HG03108 (cell line): Measurements from ENCODE around the gene SLC1A6.
"Not testable (repeated sequence)": the region's sequence is repeated elsewhere in the genome, so short reads cannot be mapped to it uniquely, and the experiment has no call there.

ENCODE experiments used
- ATAC-seq: cut with Tn5 transposase; IDR thresholded peaks from one replicate; pipeline ENCODE4 v1.9.1; 2021; ENCODE audit warnings: moderate library complexity; ENCODE audit not compliant: unreplicated experiment

The SLC1A6 gene

GRCh38 chr19:14959263-14959662 lies 20.4 kb downstream of the SLC1A6 start:
- ATAC-seq: no peak

DNA sequence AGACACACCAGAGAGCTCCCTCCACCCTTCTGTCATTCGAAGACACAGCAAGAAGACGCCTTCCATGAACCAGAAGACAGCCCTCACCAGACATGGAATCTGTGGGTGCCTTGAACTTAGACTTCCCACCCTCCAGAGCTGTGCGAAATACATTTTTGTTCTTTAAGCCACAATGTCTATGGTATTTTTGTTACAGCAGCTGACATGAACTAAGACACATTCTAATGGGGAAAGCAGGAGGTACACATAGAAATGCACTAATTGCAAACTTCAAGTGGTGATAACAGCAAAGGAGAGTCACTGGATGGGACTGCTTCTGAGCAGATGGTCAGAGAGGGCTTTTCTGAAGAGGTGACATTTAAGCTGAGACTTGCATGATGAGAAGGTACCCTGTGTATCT lies 22.2 kb downstream of the SLC1A6 start:
- no peak for ATAC-seq

- ATAC-seq: no peak
These were observed 25.5 kb downstream of the SLC1A6 start for GRCh38 chr19:14954071-14954655.

DNA sequence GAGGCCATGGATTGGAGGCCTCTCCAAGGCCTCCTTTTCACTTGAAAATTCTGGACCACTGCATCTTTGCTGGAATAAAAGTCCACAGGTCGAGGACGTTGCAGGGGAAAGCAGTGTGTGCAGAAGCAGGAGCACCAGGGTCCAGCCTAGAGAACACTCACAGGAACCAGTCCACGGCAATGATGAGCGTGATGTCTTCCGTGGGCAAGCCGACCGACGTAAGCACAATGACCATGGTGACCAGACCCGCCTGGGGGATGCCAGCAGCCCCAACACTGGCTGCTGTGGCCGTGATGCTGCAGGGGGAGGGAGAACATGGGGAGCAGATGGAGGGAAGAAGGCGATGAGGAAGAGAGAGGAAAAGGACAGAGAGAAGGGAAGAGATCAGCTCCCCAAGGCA lies 26.9 kb downstream of the SLC1A6 start:
- ATAC-seq: no peak

DNA sequence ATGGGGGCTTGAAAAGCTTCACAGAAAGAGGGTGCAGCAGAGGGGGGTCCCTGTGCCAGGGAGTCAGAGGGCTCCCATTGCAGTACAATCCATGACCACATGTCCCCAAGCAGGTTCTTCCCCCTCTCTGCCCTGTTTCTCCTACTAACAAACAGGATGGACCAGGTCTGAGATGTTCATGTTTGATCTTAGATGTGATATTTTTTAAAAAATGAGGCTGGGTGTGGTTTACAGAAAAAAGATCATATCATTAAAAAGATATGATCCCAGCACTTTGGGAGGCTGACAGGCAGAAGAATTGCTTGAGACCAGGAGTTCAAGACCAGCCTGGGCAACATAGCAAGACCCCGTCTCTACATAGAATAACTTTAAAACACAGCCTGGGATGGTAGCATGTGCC lies 29.2 kb downstream of the SLC1A6 start:
- no peak for ATAC-seq

DNA sequence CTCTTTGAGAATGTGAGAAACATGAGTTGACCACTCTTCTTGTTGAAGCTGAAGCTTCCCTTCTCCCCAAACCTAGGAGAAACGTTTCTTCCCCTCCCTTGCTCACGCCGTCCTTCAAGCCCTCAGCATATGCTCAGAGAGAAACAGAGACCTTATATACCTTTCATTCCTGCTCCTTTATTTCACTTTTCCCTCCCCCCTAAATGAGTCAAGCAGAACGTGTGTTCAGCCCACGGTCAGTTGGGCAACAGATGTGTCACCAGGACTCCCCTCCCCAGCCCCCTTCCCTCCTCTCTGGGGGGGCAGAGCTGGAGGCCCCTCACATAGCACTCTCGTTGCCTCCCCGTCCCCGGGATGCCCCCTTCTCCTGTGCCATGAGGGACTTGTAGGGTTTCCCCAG lies 29.8 kb downstream of the SLC1A6 start:
- no peak for ATAC-seq

DNA sequence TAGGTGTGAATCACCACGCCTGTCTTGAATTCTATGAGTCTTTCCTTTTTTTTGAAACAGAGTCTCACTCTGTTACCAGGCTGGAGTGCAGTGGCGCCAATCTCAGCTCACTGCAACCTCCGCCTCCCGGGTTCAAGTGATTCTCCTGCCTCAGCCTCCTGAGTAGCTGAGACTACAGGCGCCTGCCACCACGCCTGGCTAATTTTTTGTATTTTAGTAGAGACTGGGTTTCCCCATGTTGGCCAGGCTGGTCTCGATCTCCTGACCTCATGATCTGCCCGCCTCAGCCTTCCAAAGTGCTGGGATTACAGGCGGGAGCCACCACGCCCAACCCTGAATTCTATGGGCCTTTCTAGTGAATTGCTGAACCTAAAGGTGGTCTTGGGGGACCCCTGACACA lies 30.3 kb downstream of the SLC1A6 start:
- not testable (repeated sequence) for ATAC-seq

- ATAC-seq: no peak
These were observed 35.2 kb downstream of the SLC1A6 start for GRCh38 chr19:14944456-14944855.

- ATAC-seq: no peak
These were observed 36.1 kb downstream of the SLC1A6 start for GRCh38 chr19:14943601-14944000.

DNA sequence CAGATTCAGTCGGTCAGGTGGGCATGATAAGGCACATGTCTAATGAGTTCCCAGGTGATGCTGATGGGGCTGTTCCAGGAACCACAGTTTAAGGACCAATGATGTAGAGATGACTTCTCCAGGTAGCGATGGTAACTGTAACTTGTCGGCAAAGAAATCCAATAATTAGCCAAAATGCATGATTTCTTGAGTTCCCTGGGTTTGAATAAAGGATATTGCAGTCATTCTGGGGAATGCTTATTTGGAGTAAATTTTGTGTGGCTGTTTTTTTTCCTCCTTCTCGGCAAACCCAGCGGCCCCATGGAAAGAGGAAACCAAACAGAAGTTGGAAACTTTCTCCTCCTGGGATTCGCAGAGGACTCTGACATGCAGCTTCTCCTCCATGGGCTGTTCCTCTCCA lies 38.5 kb downstream of the SLC1A6 start, which contains the start of gene OR7C2:
OR7C2 (plus strand) TSS at position 301 of the 400 bp plus-strand sequence; CDS start at position 301, 0 bp downstream.
- no peak for ATAC-seq

DNA sequence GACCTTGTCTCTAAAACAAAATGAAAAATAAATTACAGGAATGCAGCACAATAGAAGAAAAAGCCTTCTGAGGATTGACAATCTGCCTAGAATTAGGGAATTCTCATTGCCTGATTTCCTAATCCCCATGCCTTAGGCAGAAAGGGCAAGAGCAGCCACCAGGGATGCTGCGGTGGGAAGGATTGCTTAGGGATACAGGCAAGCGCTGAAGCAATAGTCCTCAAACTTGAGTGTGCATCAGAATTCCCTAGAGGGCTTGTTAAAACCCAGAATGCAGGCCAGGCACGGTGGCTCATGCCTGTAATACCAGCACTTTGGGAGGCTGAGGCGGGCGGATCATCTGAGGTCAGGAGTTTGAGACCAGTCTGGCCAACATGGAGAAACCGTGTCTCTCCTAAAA lies 39.4 kb downstream of the SLC1A6 start:
- no peak for ATAC-seq

GRCh38 chr19:14933506-14933905 lies 46.2 kb downstream of the SLC1A6 start:
- no peak for ATAC-seq

DNA sequence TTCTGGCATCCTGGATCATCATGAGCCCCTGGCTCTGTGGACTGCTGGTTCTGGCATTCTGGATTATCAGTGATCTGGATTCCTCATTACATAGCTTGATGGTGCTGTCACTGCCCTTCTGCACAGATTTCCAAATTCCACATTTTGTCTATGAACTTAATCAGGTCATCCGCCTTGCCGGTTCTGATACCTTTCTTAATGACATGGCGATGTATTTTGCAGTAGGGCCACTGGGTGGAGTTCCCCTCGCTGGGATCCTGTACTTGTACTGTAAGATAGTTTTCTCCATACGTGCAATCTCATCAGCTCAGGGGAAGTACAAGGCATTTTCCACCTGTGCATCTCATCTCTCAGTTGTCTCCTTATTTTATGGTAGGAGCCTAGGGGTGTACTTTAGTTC lies 62.8 kb downstream of the SLC1A6 start:
- ATAC-seq: no peak

GRCh38 chr19:14915116-14915515 lies 64.5 kb downstream of the SLC1A6 start:
- no peak for ATAC-seq

DNA sequence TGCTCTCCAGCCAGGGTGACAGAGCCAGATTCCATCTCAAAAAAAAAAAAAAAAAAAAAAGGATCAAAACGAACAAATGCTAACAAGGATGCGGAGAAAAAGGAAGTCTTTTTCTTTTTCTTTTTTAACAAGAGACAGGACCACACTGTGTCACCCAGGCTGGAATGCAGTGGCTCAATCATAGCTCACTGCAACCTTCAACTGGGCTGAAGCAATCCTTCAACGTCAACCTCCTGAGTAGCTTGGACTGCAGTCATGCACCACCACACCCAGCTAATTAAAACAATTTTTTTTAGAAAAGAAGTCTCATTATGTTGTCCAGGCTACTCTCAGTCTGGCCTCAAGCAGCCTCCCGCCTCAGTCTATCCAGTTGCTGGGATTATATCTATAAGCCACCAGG lies 73.0 kb downstream of the SLC1A6 start:
- no peak for ATAC-seq

DNA sequence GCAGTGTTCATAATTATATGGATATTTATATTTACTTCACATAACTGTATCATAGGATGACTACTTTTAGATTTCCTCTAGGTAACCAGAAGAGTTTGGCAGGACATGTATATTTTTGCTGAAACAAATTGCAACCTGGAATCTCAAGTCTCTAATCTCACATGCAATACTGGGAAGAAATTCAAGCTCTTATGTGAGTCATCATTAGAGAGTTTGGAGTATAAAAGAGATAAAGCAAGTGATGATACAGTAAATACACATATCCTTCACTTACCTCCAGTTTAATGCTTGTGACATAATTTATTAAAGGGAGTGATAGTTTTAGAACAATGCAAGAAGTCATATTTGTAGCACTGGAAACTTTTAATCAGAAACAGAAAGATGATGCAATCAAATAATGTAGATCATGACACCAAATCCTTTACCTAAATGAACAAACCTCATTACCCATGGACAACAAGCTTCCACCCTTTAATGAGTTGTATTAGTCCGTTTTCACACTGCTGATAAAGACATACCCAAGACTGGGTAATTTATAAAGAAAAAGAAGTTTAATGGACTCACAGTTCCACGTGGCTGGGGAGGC lies 77.9 kb downstream of the SLC1A6 start:
- ATAC-seq: no peak
